Peyer's patch (tissue), 4 donors: ENCODE results near the gene RPRD1A.

ENCODE experiments used
- POLR2A ChIP-seq, 2 donors: fragments of 450-650 bp; IDR thresholded peaks; one replicate each; pipeline ENCODE4 v1.5.1; 2017; ENCODE audit warnings: antibody characterized with exemption in 2 of 2, mild to moderate bottlenecking in 2 of 2, moderate library complexity in 2 of 2
- TF ChIP-seq, protein P1 (sequence below), 6 experiments: fragments of 450-650 bp in 4 of 6; fragments of 200-600 bp in 2 of 6; sonication (generic) in 1 of 6; IDR thresholded peaks; one replicate each; pipeline ENCODE4 v1.5.1; 2017 to 2019; ENCODE audit warnings: antibody characterized with exemption in 6 of 6, mild to moderate bottlenecking in 3 of 6, moderate library complexity in 1 of 6

DNA sequence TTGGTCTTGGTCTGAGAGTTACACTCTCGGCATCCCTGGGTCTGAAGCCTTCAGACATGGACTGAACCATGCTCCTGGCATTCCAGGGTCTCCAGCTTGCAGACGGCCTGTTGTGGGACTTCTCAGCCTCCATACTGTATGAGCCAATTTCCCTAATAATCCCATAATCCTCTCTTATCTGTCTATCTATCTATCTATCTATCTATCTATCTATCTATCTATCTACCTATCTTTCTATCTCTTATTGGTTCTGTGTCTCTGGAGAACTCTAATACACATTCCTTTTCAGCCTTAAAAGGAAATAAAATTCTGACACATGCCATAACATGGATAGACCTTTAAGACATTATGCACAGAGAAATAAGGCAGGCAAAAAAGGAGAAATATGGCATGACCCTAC is 37.4 kb upstream of the RPRD1A start:
- TF ChIP-seq, protein P1, sequence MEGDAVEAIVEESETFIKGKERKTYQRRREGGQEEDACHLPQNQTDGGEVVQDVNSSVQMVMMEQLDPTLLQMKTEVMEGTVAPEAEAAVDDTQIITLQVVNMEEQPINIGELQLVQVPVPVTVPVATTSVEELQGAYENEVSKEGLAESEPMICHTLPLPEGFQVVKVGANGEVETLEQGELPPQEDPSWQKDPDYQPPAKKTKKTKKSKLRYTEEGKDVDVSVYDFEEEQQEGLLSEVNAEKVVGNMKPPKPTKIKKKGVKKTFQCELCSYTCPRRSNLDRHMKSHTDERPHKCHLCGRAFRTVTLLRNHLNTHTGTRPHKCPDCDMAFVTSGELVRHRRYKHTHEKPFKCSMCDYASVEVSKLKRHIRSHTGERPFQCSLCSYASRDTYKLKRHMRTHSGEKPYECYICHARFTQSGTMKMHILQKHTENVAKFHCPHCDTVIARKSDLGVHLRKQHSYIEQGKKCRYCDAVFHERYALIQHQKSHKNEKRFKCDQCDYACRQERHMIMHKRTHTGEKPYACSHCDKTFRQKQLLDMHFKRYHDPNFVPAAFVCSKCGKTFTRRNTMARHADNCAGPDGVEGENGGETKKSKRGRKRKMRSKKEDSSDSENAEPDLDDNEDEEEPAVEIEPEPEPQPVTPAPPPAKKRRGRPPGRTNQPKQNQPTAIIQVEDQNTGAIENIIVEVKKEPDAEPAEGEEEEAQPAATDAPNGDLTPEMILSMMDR (IDR thresholded peaks at IDR 0.05) = no peak
- no peak for TF ChIP-seq POLR2A (IDR thresholded peaks at IDR 0.05)
